Loucy (cell line): ENCODE data around the gene SERP2.

Experiments
- H2AFZ ChIP-seq: fragments of 200-600 bp; sonication (generic); 2 replicates; pipeline ENCODE4 v1.6.0; 2016; ENCODE audit warnings: antibody characterized with exemption, mild to moderate bottlenecking, low read length, moderate library complexity
- H3F3A ChIP-seq: fragments of 200-600 bp; 2 replicates; pipeline ENCODE4 v1.6.0; 2016; ENCODE audit warnings: antibody characterized with exemption, low read depth, mild to moderate bottlenecking
- H3K27me3 ChIP-seq: fragments of 200-600 bp; sonication (generic); 2 replicates; pipeline ENCODE4 v1.6.1; 2014; ENCODE audit warnings: low read length, mild to moderate bottlenecking; ENCODE audit not compliant: insufficient read depth, poor library complexity, severe bottlenecking
- H3K36me3 ChIP-seq: fragments of 200-600 bp; sonication (generic); 2 replicates; pipeline ENCODE4 v1.6.1; 2016; ENCODE audit warnings: low read length; ENCODE audit not compliant: insufficient read depth
- H3K4me1 ChIP-seq: fragments of 200-600 bp; sonication (generic); 2 replicates; pipeline ENCODE4 v1.5.1; 2014; ENCODE audit warnings: low read length, mild to moderate bottlenecking; ENCODE audit not compliant: insufficient read depth, poor library complexity, severe bottlenecking
- H3K4me2 ChIP-seq: fragments of 200-600 bp; sonication (generic); 2 replicates; pipeline ENCODE4 v1.6.0; 2014; ENCODE audit warnings: antibody characterized with exemption, low read length, low read depth, mild to moderate bottlenecking; ENCODE audit not compliant: poor library complexity, severe bottlenecking
- H3K4me3 ChIP-seq: fragments of 200-600 bp; sonication (generic); 2 replicates; pipeline ENCODE4 v1.5.1; 2014; ENCODE audit warnings: low read length, mild to moderate bottlenecking, mixed read lengths; ENCODE audit not compliant: poor library complexity, severe bottlenecking
- H3K79me2 ChIP-seq: fragments of 200-600 bp; sonication (generic); 2 replicates; pipeline ENCODE4 v1.6.1; 2014; ENCODE audit warnings: low read length; ENCODE audit not compliant: insufficient read depth
- H3K9ac ChIP-seq: fragments of 200-600 bp; sonication (generic); 2 replicates; pipeline ENCODE4 v1.6.0; 2014; ENCODE audit warnings: mild to moderate bottlenecking, low read depth, low read length, moderate library complexity; ENCODE audit not compliant: poor library complexity, severe bottlenecking
- H3K9me2 ChIP-seq: fragments of 200-600 bp; sonication (generic); replicated peaks from 2 replicates; pipeline ENCODE4 v1.6.1; 2016; ENCODE audit warnings: low read depth, low read length, mixed read lengths
- H3K9me3 ChIP-seq: fragments of 200-600 bp; sonication (generic); 2 replicates; pipeline ENCODE4 v1.6.1; 2014; ENCODE audit warnings: mild to moderate bottlenecking, antibody characterized with exemption, low read length, low read depth; ENCODE audit not compliant: insufficient read depth
- H4K20me1 ChIP-seq: fragments of 200-600 bp; sonication (generic); 2 replicates; pipeline ENCODE4 v1.6.0; 2014; ENCODE audit warnings: antibody characterized with exemption, low read length, mild to moderate bottlenecking; ENCODE audit not compliant: insufficient read depth, poor library complexity, severe bottlenecking
- CTCF ChIP-seq: fragments of 200-600 bp; sonication (generic); conservative IDR thresholded peaks from 2 replicates; pipeline ENCODE4 v1.5.1; 2014; ENCODE audit warnings: mild to moderate bottlenecking, antibody characterized with exemption, low read length
- EZH2phosphoT487 ChIP-seq: fragments of 200-600 bp; IDR thresholded peaks from 2 replicates; pipeline ENCODE4 v1.6.1; 2018; ENCODE audit warnings: antibody characterized with exemption, mild to moderate bottlenecking, moderate library complexity, borderline replicate concordance

The SERP2 gene

GRCh38 chr13:44439452-44440024 lies 65.9 kb downstream of the SERP2 start:
- H3K36me3 ChIP-seq: peaks cover 3% of the 10 kb centered on the region; the same call in 1 of the 2 replicates
- peaks cover 5% of the 10 kb centered on the region for H4K20me1 ChIP-seq
- no peak overlapping the region for H2AFZ ChIP-seq
- peaks cover 14% of the 10 kb centered on the region for H3K4me1 ChIP-seq
- no peak overlapping the region for H3K9ac ChIP-seq
- no peaks in the 10 kb centered on the region for H3K9me2 ChIP-seq
- H3K79me2 ChIP-seq: peaks cover 28% of the 10 kb centered on the region
- H3K4me3 ChIP-seq: no peak overlapping the region
- H3K4me2 ChIP-seq: no peak overlapping the region
- no peaks in the 10 kb centered on the region for H3K27me3 ChIP-seq
- H3F3A ChIP-seq: no peaks in the 10 kb centered on the region
- no peaks in the 10 kb centered on the region for H3K9me3 ChIP-seq
- TF ChIP-seq EZH2phosphoT487 (no peak), CTCF (no peak)

GRCh38 chr13:44440046-44440608 lies 66.5 kb downstream of the SERP2 start:
- TF ChIP-seq EZH2phosphoT487 (no peak), CTCF (no peak)
- H3K27me3 ChIP-seq: no peaks in the 10 kb centered on the region
- H3K36me3 ChIP-seq: no peaks in the 10 kb centered on the region
- peaks cover 23% of the 10 kb centered on the region for H3K79me2 ChIP-seq
- no peaks in the 10 kb centered on the region for H3K9me2 ChIP-seq
- H3F3A ChIP-seq: no peaks in the 10 kb centered on the region
- H4K20me1 ChIP-seq: no peaks in the 10 kb centered on the region
- H2AFZ ChIP-seq: no peak overlapping the region
- peaks cover 11% of the 10 kb centered on the region for H3K4me1 ChIP-seq
- no peak overlapping the region for H3K4me3 ChIP-seq
- no peak overlapping the region for H3K4me2 ChIP-seq
- H3K9ac ChIP-seq: no peak overlapping the region
- no peaks in the 10 kb centered on the region for H3K9me3 ChIP-seq
